ENCODE data around the gene SAMD4B. TPM values are rescaled to one million over a fixed set of nuclear protein-coding genes. Genes with fewer than 3 reads are reported as not detected.
A peak's percentile ranks its signal among the peaks of the same experiment; 100 is the strongest.

The SAMD4B gene
- total and polyA plus RNA-seq, 2 experiments from 2014 or later: 104 to 172 TPM

GRCh38 chr19:39412867-39413271 lies 70.6 kb downstream of the SAMD4B start (continued):
- TF ChIP-seq ZNF462 (CRISPR knock-in tag; IDR thresholded peaks at IDR 0.05): no peak
- no peak for TF ChIP-seq EZH2 (IDR thresholded peaks at IDR 0.05; ENCODE audit: low read depth, unreplicated experiment)

- H3K27me3 ChIP-seq (ENCODE audit: insufficient read depth): no peaks in the 10 kb centered on the region
- H3K9me2 ChIP-seq (ENCODE audit: insufficient read depth): no peaks in the 10 kb centered on the region
- H3K4me1 ChIP-seq (ENCODE audit: insufficient read depth): peaks cover 33% of the 10 kb centered on the region
- H3K9me3 Mint-ChIP-seq: peaks cover 4% of the 10 kb centered on the region; the same call in 2 of the 3 replicates
- H3K27ac Mint-ChIP-seq: peak overlapping the region; percentile 93
- peak overlapping the region; percentile 100 for H3K4me3 ChIP-seq
- peaks cover 36% of the 10 kb centered on the region for H3F3A ChIP-seq (replicated peaks; ENCODE audit: low read depth)
- ATAC-seq (peak; percentile 6), DNase-seq (ENCODE audit: low spot score) (peak; percentile 74)
- peak overlapping the region; percentile 100 for H3K27ac ChIP-seq (ENCODE audit: low read depth)
- peak overlapping the region; percentile 100 for H3K4me2 ChIP-seq
- peaks cover 22% of the 10 kb centered on the region for H3K79me2 ChIP-seq (replicated peaks; ENCODE audit: insufficient read depth)
- peaks cover 32% of the 10 kb centered on the region for H3K27me3 Mint-ChIP-seq (ENCODE audit: insufficient read depth, low read depth, poor library complexity)
- H3K36me3 ChIP-seq (ENCODE audit: insufficient read depth): peaks cover 2% of the 10 kb centered on the region; the same call in 1 of the 2 replicates
- TF ChIP-seq ETS1 (IDR thresholded peaks at IDR 0.05): peak; percentile 27; the same call in 1 of the 2 replicates
- no peak for TF ChIP-seq NANOG (IDR thresholded peaks at IDR 0.05; ENCODE audit: borderline replicate concordance)
- no peak; the same call in 1 of the 2 replicates for TF ChIP-seq POLR2AphosphoS5 (IDR thresholded peaks at IDR 0.05; ENCODE audit: low read depth)
- no peak for TF ChIP-seq EZH2 (IDR thresholded peaks at IDR 0.05; ENCODE audit: low read depth, unreplicated experiment)
- TF ChIP-seq ZNF331 (CRISPR knock-in tag; IDR thresholded peaks at IDR 0.05; ENCODE audit: low read depth): no peak
- H4K20me1 ChIP-seq (replicated peaks; ENCODE audit: insufficient read depth): peaks cover 18% of the 10 kb centered on the region; the same call in 1 of the 2 replicates
- no peak overlapping the region; the same call in 1 of the 2 replicates for H2AFZ ChIP-seq
- peaks cover 41% of the 10 kb centered on the region for H3K4me1 Mint-ChIP-seq
- H3K4me3 Mint-ChIP-seq: peak overlapping the region; percentile 94
- H3K36me3 Mint-ChIP-seq (ENCODE audit: low read depth): peaks cover 36% of the 10 kb centered on the region
Measured at GRCh38 chr19:39413272-39413910, 71.2 kb downstream of the SAMD4B start.

Measured in GM23338 (cell line).